ENCODE measurements around the gene MRPL50. TPM values are rescaled to one million over a fixed set of nuclear protein-coding genes. Genes with fewer than 3 reads are reported as not detected.

The MRPL50 gene
- total and polyA plus RNA-seq, 8 donors = 3.7 to 8.4 (median 6.4) TPM

DNA sequence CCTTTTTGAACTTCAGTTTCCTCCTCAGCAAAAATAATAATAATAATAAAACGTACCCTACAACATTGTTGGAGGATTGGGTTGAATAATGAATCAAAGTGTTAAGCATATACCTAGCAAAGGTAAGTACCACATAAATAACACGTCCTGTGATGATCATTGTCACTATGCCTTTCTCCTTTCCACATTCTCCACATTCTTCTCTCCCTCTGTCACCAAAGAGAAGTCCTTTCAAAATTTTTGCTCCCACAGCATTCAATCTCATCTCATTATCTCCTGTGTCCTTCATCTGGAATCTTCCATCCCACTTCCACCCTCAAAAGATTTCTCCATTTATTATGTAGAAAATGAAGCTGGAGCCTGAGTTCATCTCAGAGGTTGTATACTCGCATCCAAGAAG is 44.3 kb upstream of the MRPL50 start:
- Histone ChIP-seq H3K9me3 (no peaks in the 10 kb centered on the region), H3K4me3 (no peak overlapping the region), H3K27me3 (no peaks in the 10 kb centered on the region), H3K36me3 (no peaks in the 10 kb centered on the region), H3K4me1 (peaks cover 38 to 64% (median 59%) of the 10 kb centered on the region in 3 donors), H3K27ac (peak overlapping the region; percentile 17 to 87 (median 66))
- ATAC-seq (no peak), FAIRE-seq (no peak), DNase-seq (no peak)
- intact Hi-C loops (cut with DNase I) = no loop called here
- TF ChIP-seq, protein P1, sequence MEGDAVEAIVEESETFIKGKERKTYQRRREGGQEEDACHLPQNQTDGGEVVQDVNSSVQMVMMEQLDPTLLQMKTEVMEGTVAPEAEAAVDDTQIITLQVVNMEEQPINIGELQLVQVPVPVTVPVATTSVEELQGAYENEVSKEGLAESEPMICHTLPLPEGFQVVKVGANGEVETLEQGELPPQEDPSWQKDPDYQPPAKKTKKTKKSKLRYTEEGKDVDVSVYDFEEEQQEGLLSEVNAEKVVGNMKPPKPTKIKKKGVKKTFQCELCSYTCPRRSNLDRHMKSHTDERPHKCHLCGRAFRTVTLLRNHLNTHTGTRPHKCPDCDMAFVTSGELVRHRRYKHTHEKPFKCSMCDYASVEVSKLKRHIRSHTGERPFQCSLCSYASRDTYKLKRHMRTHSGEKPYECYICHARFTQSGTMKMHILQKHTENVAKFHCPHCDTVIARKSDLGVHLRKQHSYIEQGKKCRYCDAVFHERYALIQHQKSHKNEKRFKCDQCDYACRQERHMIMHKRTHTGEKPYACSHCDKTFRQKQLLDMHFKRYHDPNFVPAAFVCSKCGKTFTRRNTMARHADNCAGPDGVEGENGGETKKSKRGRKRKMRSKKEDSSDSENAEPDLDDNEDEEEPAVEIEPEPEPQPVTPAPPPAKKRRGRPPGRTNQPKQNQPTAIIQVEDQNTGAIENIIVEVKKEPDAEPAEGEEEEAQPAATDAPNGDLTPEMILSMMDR (IDR thresholded peaks at IDR 0.05) = no peak
- WGBS, 2 donors = 53 to 58% methylated on average over 3 of the region's 3 CpGs

DNA sequence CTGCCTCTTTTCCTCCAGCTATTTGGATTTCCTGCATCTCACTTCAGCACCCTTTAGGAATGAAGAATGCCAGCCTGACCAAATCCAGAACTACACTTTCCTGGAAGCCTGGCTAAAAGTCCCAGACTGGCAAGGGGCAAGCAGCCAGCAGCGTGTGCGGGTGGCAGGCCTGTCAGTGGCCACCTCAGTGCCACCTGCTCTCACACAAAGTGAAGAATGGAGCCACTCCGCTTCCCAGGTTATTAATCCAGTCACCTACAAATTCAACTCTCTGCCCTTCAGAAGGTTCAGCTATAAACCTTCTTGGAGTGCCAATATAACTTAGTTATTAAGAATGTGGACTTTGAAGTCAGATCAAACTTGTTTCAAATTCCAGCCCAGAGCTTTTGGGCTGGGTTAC is 43.9 kb upstream of the MRPL50 start:
- Histone ChIP-seq H3K9me3 (no peaks in the 10 kb centered on the region), H3K4me3 (no peak overlapping the region), H3K27ac (peak overlapping the region; percentile 17 to 87 (median 66)), H3K36me3 (no peaks in the 10 kb centered on the region), H3K4me1 (peaks cover 42 to 68% (median 62%) of the 10 kb centered on the region in 3 donors), H3K27me3 (no peaks in the 10 kb centered on the region)
- 11 to 19% methylated on average over 3 of the region's 3 CpGs for WGBS, 2 donors
- intact Hi-C loops (cut with DNase I) = no loop called here
- FAIRE-seq (no peak), ATAC-seq (peak; percentile 55 to 67 (median 64)), DNase-seq (peak; percentile 71 to 79 (median 76))
- TF ChIP-seq, protein P1 (IDR thresholded peaks at IDR 0.05) = no peak

DNA sequence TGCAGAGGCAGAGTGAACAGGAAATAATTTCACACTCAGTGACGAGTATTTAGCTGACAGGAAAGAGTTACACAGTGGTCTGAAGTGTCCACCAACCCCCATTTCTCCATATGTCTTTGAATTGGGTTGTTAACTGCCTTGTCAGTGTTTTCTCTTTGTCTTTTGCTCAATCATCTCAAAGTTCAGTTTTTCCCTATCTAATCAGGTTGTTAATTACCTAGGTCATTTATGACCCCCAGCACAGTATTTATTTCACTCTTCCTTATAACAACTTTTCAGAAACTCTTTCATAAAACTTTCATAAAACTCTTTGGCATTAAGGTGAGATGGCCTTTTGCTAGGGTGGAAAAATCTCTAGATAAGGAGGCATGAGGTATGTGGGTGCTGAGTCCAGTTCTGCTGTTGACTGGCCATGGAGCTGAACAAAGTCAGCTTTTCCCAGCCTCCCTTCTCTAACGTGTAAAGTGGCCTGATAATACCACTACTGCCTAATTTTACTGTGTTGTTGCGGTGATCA is 42.4 kb upstream of the MRPL50 start:
- TF ChIP-seq, protein P1 (IDR thresholded peaks at IDR 0.05) = no peak
- 49 to 67% methylated on average over 3 of the region's 3 CpGs for WGBS, 2 donors
- Histone ChIP-seq H3K36me3 (no peaks in the 10 kb centered on the region), H3K27me3 (no peaks in the 10 kb centered on the region), H3K4me3 (no peak overlapping the region), H3K4me1 (peaks cover 47 to 83% (median 72%) of the 10 kb centered on the region in 3 donors), H3K27ac (peak overlapping the region in 2 of 4 donors; percentile 83 to 87), H3K9me3 (no peaks in the 10 kb centered on the region)
- FAIRE-seq (no peak), DNase-seq (no peak), ATAC-seq (no peak)
- intact Hi-C loops (cut with DNase I) = no loop called here

DNA sequence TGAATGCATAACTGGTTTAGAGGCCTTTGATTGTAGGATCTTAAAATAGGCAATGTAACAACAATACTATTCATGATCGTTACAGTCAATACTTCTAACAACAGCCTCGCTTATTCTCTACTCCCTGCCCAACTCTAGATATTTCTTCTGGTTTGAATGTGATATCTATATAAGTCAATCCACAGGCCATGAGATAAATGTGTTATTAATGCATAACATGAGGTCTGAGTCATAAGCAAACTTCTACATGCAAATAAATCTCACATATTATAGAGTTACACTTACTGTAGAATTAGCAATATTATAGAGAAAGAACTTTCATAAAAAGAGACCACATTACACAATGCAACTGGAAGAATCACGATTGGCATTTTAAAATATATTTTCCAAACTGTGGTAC is 40.1 kb upstream of the MRPL50 start:
- intact Hi-C loops (cut with DNase I) = no loop called here
- Histone ChIP-seq H3K27ac (peak overlapping the region; percentile 19 to 82 (median 58)), H3K4me3 (no peak overlapping the region), H3K4me1 (peaks cover 47 to 81% (median 68%) of the 10 kb centered on the region in 3 donors), H3K36me3 (no peaks in the 10 kb centered on the region), H3K27me3 (no peaks in the 10 kb centered on the region), H3K9me3 (no peaks in the 10 kb centered on the region)
- 42 to 55% methylated on average over 3 of the region's 3 CpGs for WGBS, 2 donors
- FAIRE-seq = peak; percentile 13
- TF ChIP-seq, protein P1 (IDR thresholded peaks at IDR 0.05) = no peak
- no peak for DNase-seq
- no peak for ATAC-seq

DNA sequence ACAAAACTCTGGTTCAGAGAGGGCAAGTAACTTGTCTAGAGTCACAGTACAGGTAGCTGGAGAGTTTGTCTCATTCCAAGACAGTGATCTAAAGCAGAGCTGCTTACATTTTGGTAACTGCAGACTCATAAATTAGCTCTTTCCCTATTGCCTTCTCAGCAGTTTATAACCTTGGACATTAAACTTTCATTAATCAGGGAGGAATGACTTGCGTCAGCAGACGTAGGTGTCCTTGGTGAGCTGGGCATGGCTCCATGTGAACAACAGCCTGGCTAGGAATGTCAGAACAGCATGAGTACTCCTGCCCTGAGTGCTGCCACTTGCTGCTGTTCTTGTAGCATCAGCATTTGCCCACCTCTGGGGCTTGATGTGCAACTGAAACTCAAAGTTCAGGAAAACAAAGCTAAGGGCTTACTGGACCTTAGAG is 39.4 kb upstream of the MRPL50 start:
- ATAC-seq (peak; percentile 88 to 92 (median 91)), DNase-seq (peak; percentile 68 to 91 (median 90)), FAIRE-seq (no peak)
- H3K36me3 ChIP-seq = no peaks in the 10 kb centered on the region
- intact Hi-C loops (cut with DNase I) = no loop called here
- H3K27ac ChIP-seq = peak overlapping the region; percentile 19 to 82 (median 58)
- no peaks in the 10 kb centered on the region for H3K27me3 ChIP-seq
- 11 to 14% methylated on average over 2 of the region's 2 CpGs for WGBS, 2 donors
- H3K9me3 ChIP-seq = no peaks in the 10 kb centered on the region
- H3K4me3 ChIP-seq = no peak overlapping the region
- peaks cover 44 to 82% (median 68%) of the 10 kb centered on the region in 3 donors for H3K4me1 ChIP-seq
- TF ChIP-seq, protein P1 (IDR thresholded peaks at IDR 0.05) = no peak
